Activated T-helper 2 cell treated with anti-CD3 and anti-CD28 coated beads, Interferon-gamma antibody, Interleukin-2, Interleukin-4, amounts not matched to agents 10 μg/mL and 5 μg/mL and 100 μg/mL, durations not matched to agents 14 hours and 24 hours and 36 hours (primary cell): Measurements from ENCODE around the gene ANK3. TPM values are rescaled to one million over a fixed set of nuclear protein-coding genes. Genes with fewer than 3 reads are reported as not detected.

Experiments used
- DNase-seq: peaks from one replicate; pipeline ENCODE4 v3.0.0; 2021; ENCODE audit warnings: low spot score
- H3K27ac Mint-ChIP-seq: one replicate; pipeline ENCODE4 v1.8.0; 2021; ENCODE audit warnings: mixed read lengths
- H3K27me3 Mint-ChIP-seq: one replicate; pipeline ENCODE4 v1.8.0; 2021; ENCODE audit warnings: low read depth, mixed read lengths
- H3K36me3 Mint-ChIP-seq: one replicate; pipeline ENCODE4 v1.8.0; 2021; ENCODE audit warnings: low read depth, mixed read lengths
- H3K4me1 Mint-ChIP-seq: one replicate; pipeline ENCODE4 v1.8.0; 2021; ENCODE audit warnings: low read depth, mixed read lengths
- H3K4me3 Mint-ChIP-seq: one replicate; pipeline ENCODE4 v1.8.0; 2021; ENCODE audit warnings: low read depth, mild to moderate bottlenecking, moderate library complexity, mixed read lengths
- H3K9me3 Mint-ChIP-seq: one replicate; pipeline ENCODE4 v1.8.0; 2021; ENCODE audit warnings: mixed read lengths
- intact Hi-C: fragments of 100-400 bp; cut with micrococcal nuclease; formaldehyde crosslinking; loops from one replicate; pipeline ENCODE4 v1.15.1; 2023
- total RNA-seq: library from RNA; stranded (reverse); gene quantifications from 2 replicates; pipeline ENCODE4 v1.2.3, GENCODE V29; 2022

ANK3 gene
- total RNA-seq, 1 donor from 2014 or later: 14.4 TPM

DNA sequence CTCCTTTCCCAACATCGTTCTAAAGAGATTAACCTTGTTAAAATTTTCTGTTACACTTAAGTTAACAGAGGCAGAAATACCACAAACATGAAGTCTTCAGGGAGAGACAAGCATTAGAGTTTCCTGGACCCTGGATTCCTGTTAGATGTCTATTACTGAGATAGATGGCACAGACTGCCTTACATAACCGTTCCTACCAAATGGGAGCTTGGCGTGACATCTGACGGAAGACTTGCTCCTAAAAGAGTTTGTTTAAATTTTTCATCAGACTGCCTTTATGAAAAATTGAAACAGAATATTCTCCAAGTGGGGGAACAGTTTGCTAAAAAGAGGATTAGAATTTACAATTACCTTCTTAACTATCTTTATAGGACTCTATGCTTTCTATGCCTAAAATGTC, 22.7 kb downstream of the ANK3 start:
- intact Hi-C loops: no loop called here
- no peaks in the 10 kb centered on the region for H3K4me1 Mint-ChIP-seq

DNA sequence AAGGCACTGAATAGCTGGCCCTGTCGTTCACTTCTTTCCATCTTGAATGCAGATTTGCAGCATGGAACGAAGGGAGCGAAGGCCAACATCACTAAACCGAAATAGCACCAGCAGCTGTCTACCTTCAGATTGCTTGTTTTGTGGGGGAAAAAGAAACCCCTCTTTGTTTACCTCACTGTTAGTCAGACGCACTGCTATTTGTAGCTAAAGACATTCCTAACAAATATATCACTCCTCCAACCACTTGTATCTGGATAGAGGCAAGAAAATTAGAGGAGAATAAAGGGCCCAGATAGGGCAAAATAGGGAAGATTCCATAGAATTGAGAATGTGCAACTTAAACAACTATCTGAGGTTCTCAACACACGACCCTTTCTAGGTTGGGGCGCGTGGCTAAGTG, 26.5 kb downstream of the ANK3 start:
- Mint-ChIP-seq H3K36me3 (no peaks in the 10 kb centered on the region), H3K4me1 (no peaks in the 10 kb centered on the region), H3K9me3 (no peaks in the 10 kb centered on the region), H3K4me3 (no peak overlapping the region), H3K27me3 (no peaks in the 10 kb centered on the region), H3K27ac (no peak overlapping the region)
- intact Hi-C loops: no loop called here
- DNase-seq: no peak

More for the DNA sequence above, 22.7 kb downstream of the ANK3 start:
- no peaks in the 10 kb centered on the region for H3K9me3 Mint-ChIP-seq
- H3K27me3 Mint-ChIP-seq: no peaks in the 10 kb centered on the region
- no peaks in the 10 kb centered on the region for H3K36me3 Mint-ChIP-seq
- no peak overlapping the region for H3K27ac Mint-ChIP-seq
- no peak overlapping the region for H3K4me3 Mint-ChIP-seq
- no peak for DNase-seq

DNA sequence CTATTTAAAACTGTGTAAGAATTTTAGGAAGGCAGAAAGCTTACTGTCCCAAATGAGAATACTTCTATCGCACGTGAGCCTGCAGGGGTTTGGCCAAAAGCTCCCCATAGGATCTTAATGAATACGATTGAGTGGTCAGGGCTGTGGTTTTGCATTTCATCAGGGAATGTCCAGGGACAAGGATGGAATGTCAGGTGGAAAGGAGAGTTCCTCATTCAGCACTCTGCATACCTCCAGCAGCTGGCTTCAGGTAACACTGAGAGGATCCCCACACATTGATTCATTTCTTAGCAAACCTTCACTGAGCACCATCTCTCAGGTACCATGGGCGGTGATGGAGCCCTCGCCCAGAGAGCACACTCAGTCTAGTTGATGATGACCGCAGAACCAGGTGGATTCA, 27.2 kb downstream of the ANK3 start:
- H3K9me3 Mint-ChIP-seq: no peaks in the 10 kb centered on the region
- H3K27ac Mint-ChIP-seq: no peak overlapping the region
- no peaks in the 10 kb centered on the region for H3K4me1 Mint-ChIP-seq
- no peak for DNase-seq
- H3K4me3 Mint-ChIP-seq: no peak overlapping the region
- no peaks in the 10 kb centered on the region for H3K27me3 Mint-ChIP-seq
- intact Hi-C loops: no loop called here
- H3K36me3 Mint-ChIP-seq: no peaks in the 10 kb centered on the region

DNA sequence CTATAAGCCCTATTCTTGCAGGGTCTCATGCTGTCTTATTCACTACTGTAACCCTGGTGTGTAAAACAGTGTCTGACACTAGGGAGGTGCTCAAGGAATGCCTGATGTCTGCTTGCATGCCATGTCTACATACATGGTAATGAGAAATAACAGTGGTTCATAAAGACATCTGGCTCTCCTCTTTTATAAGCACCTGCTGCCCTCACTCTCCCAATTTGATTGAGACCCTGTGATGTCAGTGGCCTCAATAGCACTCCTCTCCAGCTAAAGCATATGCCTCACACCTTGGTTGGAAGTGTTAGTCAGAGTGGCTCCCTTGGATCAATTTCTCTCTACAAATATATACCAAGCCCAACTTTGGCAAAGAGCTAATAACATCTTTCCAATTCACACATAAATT, 30.6 kb downstream of the ANK3 start:
- Mint-ChIP-seq H3K9me3 (no peaks in the 10 kb centered on the region), H3K4me1 (no peaks in the 10 kb centered on the region), H3K27me3 (no peaks in the 10 kb centered on the region), H3K36me3 (no peaks in the 10 kb centered on the region), H3K27ac (no peak overlapping the region), H3K4me3 (no peak overlapping the region)
- intact Hi-C loops: no loop called here
- no peak for DNase-seq

DNA sequence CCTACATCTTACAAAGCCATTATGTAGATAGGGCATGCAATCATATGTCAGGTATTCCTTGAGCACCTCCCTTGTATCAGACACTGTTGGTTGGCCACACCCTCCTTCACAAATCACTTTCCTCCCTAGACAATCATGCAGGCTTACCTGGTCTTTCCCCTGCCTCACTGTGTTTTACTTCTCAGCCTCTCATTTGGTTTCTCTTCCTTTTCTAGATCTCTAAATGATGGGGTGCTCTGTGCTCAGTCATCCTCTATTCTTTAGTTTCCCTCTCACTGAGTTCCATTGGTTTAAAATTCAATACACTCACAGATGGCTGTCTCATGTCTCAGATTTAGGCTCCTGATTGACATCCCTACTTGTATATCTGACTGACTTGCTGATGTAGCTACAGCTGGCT, 31.4 kb downstream of the ANK3 start:
- H3K27me3 Mint-ChIP-seq: no peaks in the 10 kb centered on the region
- no peaks in the 10 kb centered on the region for H3K4me1 Mint-ChIP-seq
- H3K4me3 Mint-ChIP-seq: no peak overlapping the region
- no peak for DNase-seq
- H3K27ac Mint-ChIP-seq: no peak overlapping the region
- no peaks in the 10 kb centered on the region for H3K36me3 Mint-ChIP-seq
- intact Hi-C loops: no loop called here
- no peaks in the 10 kb centered on the region for H3K9me3 Mint-ChIP-seq

DNA sequence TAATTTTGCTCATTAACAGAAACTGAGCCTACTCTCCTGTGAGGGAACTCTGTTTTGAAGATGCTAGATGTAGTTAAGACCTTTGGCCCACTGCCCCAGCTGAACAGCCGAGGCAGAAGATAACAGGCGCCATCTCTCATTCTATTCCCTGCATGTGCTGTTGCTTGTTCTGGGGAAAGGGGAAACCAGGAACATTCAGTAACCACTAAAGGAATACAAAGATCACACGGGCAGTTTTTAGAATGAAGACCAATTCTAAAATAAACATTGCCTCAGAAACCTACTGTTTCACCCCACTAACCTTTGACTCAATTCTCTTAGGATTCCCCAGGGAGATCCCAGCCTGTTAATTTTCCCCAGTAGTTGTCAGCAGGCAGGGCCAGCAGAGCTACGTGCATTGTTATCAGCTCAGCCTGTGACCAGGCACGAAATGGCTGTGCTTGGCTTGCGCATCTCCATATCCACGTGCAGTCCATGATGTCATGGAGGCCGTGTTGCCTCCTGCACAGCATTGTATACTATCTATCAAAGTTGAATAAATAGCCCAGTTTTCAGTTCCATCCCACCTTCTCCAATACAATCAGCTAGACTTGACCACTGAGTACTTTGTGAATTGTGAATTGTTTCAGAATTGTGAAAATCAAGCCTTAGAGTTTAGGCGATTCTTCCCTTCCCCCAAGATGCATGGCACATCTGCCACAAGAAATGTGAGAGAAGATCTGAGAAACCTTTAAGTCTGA, 36.0 kb downstream of the ANK3 start:
- Mint-ChIP-seq H3K27me3 (peaks cover 2% of the 10 kb centered on the region), H3K27ac (no peak overlapping the region), H3K9me3 (no peaks in the 10 kb centered on the region), H3K4me3 (no peak overlapping the region), H3K4me1 (no peaks in the 10 kb centered on the region), H3K36me3 (no peaks in the 10 kb centered on the region)
- intact Hi-C loops: no loop called here
- no peak for DNase-seq

DNA sequence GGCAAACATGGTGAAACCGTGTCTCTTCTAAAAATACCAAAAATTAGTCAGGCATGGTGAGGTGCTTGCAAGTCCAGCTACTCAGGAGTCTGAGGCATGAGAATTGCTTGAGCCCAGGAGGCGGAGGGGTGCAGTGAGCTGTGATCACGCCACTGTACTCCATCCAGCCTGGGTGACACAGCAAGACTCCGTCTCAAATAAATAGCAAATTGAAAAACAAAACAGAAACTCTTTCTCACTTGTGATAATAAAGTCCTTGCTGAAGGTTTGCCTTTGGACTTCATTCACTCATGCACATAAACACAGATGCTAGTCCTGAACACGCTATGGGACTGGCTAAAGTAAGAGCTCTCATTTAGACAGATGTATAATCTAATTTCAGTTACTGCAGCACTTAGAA, 37.6 kb downstream of the ANK3 start:
- Mint-ChIP-seq H3K4me1 (no peaks in the 10 kb centered on the region), H3K4me3 (no peak overlapping the region), H3K27ac (no peak overlapping the region), H3K36me3 (no peaks in the 10 kb centered on the region), H3K9me3 (no peaks in the 10 kb centered on the region), H3K27me3 (peaks cover 2% of the 10 kb centered on the region)
- no peak for DNase-seq
- intact Hi-C loops: no loop called here

DNA sequence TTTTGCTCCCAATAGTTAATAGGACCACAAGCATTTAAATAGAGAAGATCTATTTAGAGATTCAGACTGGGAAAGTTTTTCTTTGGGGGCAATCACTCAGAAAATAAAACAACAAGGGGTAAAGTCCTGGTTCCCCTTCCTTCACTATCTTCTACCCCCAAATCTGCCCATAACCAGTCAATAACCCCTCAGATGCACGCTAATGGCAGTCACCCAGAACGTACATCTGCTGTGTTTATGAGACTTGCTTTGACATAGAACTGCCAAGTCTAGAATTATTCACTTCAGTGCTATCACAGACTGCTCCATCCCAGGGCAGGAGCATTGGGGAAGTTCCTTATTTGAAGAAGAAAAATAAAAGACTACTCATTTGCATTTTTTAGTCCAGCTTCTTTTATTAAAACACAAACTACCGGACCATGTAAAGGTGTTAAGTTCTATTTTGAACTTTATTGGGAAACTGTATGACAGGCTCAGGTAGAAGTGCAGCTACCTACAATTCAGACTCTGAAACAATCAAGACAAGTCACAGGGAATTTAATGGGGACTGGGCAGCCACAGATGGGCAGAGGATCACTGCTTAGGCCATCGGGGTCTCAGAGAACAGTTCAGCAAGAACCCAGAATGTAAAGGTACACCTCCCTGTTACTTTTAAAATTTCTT, 38.4 kb downstream of the ANK3 start:
- DNase-seq: no peak
- no peaks in the 10 kb centered on the region for H3K9me3 Mint-ChIP-seq
- no peak overlapping the region for H3K27ac Mint-ChIP-seq
- intact Hi-C loops: no loop called here
- H3K36me3 Mint-ChIP-seq: no peaks in the 10 kb centered on the region
- no peaks in the 10 kb centered on the region for H3K4me1 Mint-ChIP-seq
- no peak overlapping the region for H3K4me3 Mint-ChIP-seq
- peaks cover 2% of the 10 kb centered on the region for H3K27me3 Mint-ChIP-seq

DNA sequence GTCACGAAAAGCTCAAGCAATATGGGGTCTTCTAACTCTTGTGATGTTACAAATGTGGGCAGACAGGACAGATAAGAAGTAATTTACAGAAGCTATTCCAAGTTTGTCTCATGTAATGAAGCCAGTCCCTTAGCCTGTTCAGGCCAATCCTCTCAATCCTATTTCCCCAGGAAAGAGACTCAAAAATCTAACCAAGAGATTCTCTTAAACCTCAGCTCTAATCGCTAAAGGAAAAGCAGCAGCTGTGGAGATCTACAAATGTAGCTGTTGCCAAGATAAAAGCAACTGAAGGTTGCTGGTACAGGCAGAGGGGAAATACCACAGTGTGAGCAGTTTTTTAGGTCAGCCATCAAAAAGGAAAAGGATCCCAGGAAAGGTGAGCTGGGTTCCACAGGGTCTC, 39.3 kb downstream of the ANK3 start:
- intact Hi-C loops: no loop called here
- no peaks in the 10 kb centered on the region for H3K36me3 Mint-ChIP-seq

DNA sequence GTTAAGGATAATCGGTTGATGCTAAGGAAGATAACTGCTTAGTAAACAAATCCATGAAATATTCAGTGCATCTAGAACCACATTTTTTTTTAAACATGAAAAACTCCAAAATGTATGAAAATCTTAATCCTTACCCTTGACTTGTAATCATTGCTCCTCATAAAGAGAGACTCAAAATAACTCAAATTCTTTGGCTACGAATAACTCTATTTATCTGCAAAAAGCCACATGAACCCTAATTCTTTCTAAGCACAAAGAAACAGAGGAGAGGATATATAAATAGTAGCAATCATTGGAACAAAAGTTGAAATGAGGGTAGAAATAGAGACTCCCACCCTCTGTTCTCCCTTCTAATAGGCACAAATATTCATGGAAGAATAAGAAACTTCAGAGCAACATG, 40.2 kb downstream of the ANK3 start:
- Mint-ChIP-seq H3K4me1 (no peaks in the 10 kb centered on the region), H3K4me3 (no peak overlapping the region), H3K36me3 (no peaks in the 10 kb centered on the region)

More for the DNA sequence above, 39.3 kb downstream of the ANK3 start:
- no peak for DNase-seq
- H3K27me3 Mint-ChIP-seq: peaks cover 2% of the 10 kb centered on the region
- H3K4me1 Mint-ChIP-seq: no peaks in the 10 kb centered on the region
- no peak overlapping the region for H3K27ac Mint-ChIP-seq
- H3K4me3 Mint-ChIP-seq: no peak overlapping the region
- H3K9me3 Mint-ChIP-seq: no peaks in the 10 kb centered on the region

DNA sequence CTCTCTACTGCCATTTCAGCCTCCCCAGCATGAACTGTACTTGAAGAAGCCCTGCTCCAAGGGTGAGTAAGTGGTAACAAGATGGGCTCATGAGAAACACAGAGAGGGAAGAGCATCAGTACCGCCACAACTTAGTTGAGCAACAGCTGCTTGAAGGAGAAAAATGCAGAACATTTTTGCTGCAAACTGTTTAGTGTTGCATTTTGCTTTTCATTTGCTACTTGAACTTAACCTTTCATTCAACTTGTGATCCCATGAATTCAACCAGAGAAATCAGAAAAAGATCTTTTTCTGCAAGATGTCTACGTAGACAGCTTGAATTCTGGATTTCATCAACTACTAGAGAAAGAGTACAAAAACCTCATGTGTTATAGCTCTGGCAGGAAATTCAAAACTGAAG, 40.7 kb downstream of the ANK3 start:
- H3K4me3 Mint-ChIP-seq: no peak overlapping the region

More for the DNA sequence above, 40.2 kb downstream of the ANK3 start:
- H3K27ac Mint-ChIP-seq: no peak overlapping the region
- no peaks in the 10 kb centered on the region for H3K9me3 Mint-ChIP-seq
- peaks cover 2% of the 10 kb centered on the region for H3K27me3 Mint-ChIP-seq
- intact Hi-C loops: loop anchor here (5.0 kb wide), 1 partner anchor 207 kb away; no protein-coding TSS in a partner anchor
- no peak for DNase-seq

DNA sequence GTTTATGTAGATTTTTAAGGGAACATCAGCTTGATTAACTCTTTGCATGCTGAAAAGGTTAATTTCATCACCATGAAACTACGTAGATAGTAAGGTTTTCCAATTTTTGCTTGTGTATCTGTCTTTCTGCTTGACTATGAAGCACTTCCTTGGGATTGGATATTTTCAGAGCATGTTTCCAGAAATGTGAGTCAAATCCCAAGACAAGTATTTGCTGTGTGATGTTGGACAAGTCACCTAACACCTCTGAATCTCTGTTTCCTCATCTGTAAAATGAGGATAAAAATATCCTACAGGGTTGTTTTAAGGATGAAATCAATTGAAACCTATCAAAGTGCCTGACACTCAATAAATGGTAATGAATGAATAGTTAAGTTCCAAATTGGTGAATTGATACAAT, 42.4 kb downstream of the ANK3 start:
- H3K36me3 Mint-ChIP-seq: no peaks in the 10 kb centered on the region

More for the DNA sequence above, 40.7 kb downstream of the ANK3 start:
- H3K27ac Mint-ChIP-seq: no peak overlapping the region
- no peaks in the 10 kb centered on the region for H3K36me3 Mint-ChIP-seq
- DNase-seq: no peak
- intact Hi-C loops: loop anchor here (5.0 kb wide), 1 partner anchor 207 kb away; no protein-coding TSS in a partner anchor
- H3K9me3 Mint-ChIP-seq: no peaks in the 10 kb centered on the region
- no peaks in the 10 kb centered on the region for H3K4me1 Mint-ChIP-seq
- peaks cover 2% of the 10 kb centered on the region for H3K27me3 Mint-ChIP-seq

DNA sequence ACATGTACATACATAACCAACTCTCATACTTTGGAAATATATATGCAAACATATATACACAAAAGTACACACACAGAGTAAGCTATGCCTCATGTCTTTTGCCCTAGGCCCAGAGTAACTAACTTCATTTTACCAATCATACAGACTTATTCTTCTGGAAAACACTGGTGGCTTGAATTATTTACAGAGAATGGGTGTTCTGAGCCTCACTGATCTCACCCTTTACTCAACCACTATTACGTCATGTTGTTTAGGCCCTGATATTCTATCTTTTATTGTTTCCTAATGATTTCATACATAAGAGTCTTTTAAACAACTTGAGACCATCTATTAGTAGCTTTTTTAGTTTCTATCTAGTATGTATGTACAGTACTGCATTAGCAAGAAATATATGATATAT, 43.0 kb downstream of the ANK3 start:
- DNase-seq: no peak
- peaks cover 2% of the 10 kb centered on the region for H3K27me3 Mint-ChIP-seq
- H3K4me1 Mint-ChIP-seq: no peaks in the 10 kb centered on the region
- no peak overlapping the region for H3K27ac Mint-ChIP-seq
- no peak overlapping the region for H3K4me3 Mint-ChIP-seq
- no peaks in the 10 kb centered on the region for H3K36me3 Mint-ChIP-seq
- intact Hi-C loops: loop anchor here (5.0 kb wide), 1 partner anchor 204 kb away; no protein-coding TSS in a partner anchor
- H3K9me3 Mint-ChIP-seq: no peaks in the 10 kb centered on the region

More for the DNA sequence above, 42.4 kb downstream of the ANK3 start:
- Mint-ChIP-seq H3K27ac (no peak overlapping the region), H3K9me3 (no peaks in the 10 kb centered on the region), H3K4me1 (no peaks in the 10 kb centered on the region), H3K4me3 (no peak overlapping the region), H3K27me3 (peaks cover 2% of the 10 kb centered on the region)
- intact Hi-C loops: loop anchor here (5.0 kb wide), 1 partner anchor 205 kb away; no protein-coding TSS in a partner anchor
- DNase-seq: no peak
